Epidermal melanocyte (primary cell): ENCODE measurements around the gene SMARCD3.

Experiments
- DNase-seq: peaks from one replicate; pipeline ENCODE4 v3.0.0; 2011; ENCODE audit warnings: low spot score; ENCODE audit not compliant: insufficient read length

Gene SMARCD3

DNA sequence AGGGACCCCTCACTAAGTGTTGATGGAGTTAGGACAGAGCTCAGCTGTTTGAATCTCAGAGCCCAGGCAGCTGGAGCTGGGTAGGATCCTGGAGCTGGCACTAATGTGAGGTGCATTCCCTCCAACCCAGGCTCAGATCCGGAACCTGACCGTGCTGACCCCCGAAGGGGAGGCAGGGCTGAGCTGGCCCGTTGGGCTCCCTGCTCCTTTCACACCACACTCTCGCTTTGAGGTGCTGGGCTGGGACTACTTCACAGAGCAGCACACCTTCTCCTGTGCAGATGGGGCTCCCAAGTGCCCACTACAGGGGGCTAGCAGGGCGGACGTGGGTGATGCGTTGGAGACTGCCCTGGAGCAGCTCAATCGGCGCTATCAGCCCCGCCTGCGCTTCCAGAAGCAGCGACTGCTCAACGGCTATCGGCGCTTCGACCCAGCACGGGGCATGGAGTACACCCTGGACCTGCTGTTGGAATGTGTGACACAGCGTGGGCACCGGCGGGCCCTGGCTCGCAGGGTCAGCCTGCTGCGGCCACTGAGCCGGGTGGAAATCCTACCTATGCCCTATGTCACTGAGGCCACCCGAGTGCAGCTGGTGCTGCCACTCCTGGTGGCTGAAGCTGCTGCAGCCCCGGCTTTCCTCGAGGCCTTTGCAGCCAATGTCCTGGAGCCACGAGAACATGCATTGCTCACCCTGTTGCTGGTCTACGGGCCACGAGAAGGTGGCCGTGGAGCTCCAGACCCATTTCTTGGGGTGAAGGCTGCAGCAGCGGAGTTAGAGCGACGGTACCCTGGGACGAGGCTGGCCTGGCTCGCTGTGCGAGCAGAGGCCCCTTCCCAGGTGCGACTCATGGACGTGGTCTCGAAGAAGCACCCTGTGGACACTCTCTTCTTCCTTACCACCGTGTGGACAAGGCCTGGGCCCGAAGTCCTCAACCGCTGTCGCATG, 11.0 kb downstream of the SMARCD3 start:
- no peak for DNase-seq

DNA sequence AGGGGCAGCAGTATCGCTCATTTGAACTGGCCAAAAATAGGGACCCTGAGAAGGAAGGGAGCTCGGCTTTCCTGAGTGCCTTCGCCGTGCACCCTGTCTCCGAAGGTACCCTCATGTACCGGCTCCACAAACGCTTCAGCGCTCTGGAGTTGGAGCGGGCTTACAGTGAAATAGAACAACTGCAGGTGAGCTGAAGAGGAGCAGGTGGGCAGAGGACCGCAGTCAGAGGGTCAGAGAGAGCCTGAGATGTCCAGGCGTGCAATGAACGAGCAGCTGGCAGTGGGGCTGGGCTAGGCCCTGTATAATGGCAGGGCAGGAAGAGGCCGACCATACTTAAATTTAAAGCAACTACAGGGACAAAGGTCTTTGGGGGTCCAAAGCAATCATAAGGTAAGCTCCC, 12.1 kb downstream of the SMARCD3 start:
- DNase-seq, result no peak

DNA sequence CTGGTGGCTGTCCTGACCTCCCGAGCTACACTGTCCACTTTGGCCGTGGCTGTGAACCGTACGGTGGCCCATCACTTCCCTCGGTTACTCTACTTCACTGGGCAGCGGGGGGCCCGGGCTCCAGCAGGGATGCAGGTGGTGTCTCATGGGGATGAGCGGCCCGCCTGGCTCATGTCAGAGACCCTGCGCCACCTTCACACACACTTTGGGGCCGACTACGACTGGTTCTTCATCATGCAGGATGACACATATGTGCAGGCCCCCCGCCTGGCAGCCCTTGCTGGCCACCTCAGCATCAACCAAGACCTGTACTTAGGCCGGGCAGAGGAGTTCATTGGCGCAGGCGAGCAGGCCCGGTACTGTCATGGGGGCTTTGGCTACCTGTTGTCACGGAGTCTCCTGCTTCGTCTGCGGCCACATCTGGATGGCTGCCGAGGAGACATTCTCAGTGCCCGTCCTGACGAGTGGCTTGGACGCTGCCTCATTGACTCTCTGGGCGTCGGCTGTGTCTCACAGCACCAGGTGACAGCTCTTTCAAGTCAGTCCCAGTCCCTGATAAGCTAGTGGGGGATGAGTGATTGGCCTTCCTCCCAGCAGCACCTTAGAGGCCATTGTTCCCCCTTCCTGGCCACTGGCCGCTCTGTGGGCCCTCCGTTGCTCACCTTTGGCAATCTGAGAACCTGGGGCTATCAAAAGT, 13.3 kb downstream of the SMARCD3 start:
- DNase-seq, result no peak

DNA sequence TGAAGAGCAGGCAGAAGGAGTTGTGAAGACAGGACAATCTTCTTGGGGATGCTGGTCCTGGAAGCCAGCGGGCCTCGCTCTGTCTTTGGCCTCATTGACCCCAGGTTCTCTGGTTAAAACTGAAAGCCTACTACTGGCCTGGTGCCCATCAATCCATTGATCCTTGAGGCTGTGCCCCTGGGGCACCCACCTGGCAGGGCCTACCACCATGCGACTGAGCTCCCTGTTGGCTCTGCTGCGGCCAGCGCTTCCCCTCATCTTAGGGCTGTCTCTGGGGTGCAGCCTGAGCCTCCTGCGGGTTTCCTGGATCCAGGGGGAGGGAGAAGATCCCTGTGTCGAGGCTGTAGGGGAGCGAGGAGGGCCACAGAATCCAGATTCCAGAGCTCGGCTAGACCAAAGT, 14.7 kb downstream of the SMARCD3 start:
- no peak for DNase-seq

DNA sequence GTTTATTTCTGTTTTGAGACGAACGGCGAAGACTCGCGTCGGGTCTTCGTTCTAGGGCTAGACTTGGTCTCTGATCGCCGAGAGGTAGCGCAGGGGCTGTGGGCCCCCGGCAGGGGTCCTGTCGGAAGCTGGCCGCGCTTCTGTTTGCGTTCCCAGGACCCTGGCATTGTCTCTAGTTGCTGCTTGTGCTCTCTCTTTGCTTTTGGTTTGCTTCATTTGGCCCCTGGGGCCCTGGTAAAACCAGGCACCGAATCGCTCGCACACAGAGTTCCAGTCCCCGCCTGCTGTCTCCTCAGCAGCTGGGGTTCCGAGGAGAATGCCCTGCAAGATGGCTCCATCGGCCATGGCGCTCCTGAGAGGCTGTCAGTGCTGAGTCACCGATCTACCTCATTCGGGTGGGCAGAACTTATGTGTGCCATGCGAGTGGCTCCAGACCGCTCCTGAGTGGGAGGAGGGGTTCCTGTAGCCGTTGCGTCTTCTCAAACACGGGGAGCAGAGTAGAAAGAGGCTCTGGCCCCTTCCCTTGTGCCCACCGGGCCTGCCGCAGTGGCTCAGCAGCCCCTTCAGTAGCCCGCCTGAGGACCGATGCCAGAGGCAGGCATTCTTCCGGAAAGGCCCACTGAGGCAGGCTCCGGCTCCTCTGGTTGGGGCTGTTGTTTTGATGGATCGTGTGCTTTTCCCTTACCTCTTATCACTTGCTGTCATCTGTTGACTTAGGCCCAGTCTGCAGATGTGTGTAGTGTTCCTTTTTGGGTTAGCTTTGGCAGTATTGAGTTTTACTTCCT, 15.4 kb downstream of the SMARCD3 start:
- peak; percentile 71 for DNase-seq

DNA sequence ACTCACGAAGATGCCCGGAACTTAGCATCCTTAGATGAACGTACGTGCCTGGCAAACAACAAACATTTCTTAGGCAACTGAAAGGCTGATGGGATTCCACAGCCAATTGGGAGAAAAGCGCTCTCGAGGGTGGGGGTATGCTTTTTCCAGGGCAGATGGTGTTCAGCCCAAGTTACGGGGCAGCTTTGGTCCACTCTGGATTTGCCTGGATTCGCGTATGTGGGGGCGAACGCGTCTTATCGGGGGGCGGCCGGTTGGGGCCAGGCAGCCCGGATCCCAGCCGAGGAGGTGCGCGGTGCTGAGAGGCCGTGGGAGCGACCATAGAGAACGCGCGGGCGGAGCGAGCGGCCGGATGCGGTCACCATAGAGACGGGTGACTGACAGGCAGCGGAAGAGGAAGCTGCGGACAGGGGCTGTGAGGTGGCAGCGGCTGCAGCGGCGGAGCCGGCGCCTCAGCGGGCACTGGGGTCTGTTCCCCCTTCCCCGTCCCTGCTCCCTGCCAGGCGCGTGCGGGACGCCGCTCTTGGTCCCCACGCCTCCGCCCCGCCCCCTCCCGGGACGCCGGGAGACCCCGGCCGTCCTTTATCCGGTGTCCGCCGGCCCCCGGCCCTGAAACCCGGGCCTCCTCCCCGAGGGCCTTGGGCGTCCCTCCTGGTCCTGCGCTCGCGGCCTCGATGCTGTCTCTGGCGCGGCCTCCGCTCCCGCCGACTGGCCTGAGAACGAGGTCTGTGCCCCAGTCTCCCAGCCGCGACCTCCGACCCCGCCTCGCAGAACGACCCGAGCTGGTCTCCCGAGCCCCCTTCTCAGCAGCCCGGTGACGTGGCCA, 16.2 kb downstream of the SMARCD3 start, which contains the start of gene CHPF2:
Gene CHPF2 (plus strand): TSS at position 393 of the 826 bp plus-strand sequence. CDS start 1,529 bp downstream, outside the sequence.
- peak; percentile 98 for DNase-seq

DNA sequence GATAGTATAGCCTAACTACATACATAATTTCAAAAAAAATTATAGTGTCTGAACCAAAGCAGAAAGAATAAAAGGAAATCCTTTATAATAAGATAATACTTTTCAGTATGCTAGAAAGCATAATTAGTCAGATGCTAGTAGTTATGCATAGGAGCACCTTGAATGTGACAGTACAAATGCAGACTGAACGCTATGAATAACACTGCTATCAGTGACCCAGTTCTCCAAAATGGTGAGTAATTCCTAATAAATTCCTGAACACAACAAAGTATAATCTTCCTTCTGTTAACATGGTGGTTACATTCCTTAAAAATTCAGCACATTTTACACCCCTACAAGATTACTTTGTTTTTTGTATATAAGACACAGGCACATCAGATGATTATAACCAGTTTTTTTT, 17.4 kb downstream of the SMARCD3 start:
- no peak for DNase-seq

DNA sequence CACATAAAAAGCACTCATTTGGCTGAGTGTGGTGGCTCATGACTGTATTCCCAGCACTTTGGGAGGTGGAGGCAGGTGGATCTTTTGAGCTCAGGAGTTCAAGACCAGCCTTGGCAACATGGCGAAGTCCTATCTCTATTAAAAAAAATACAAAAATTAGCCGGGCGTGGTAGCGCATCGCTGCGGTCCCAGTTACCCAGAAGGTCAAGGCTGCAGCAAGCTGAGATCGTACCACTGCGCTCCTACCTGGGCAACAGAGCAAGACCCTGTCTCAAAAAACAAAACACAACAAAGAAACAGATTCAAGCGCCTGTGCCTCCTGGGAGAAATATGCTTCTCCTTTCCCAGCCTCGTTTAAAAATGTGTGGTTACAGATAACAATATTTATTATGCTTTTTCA, 19.2 kb downstream of the SMARCD3 start:
- DNase-seq, result no peak

DNA sequence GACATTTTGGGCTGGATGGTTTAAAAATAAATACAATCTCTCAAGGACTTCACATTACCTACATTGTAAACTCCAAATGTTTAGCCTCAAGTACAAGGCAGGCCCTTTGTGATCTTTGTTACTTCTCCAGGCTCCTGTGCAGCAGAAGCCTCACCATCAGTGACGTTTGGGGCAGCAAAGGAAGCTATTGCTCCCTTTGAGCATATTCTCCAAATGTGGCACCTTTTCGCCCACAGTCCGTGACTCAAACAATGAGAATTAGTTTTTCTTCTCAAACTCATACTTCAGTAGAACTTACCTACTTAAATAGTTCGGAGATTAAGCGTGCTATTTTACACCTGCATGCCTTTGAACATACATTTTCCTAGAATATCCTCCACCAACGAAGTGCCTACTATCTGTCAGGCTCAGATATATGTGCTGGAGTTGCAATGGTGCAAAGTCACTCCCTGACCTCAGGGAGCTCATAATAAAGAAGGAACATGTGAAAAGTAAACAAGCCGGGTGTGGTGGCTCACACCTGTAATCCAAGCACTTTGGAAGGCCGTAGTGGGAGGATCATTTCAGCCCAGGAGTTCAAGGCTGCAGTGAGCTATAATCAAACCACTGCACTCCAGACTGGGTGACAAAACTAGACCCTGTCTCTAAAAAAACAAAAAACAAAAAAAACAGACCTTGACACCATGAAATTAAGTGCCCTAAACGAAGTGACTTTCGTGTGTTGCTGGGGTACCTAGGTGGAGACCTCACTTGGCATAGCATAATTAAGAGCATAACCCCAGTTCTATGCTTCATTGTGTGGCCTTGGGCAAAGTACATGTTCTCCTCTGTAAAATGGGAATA, 20.2 kb downstream of the SMARCD3 start:
- DNase-seq, result no peak

DNA sequence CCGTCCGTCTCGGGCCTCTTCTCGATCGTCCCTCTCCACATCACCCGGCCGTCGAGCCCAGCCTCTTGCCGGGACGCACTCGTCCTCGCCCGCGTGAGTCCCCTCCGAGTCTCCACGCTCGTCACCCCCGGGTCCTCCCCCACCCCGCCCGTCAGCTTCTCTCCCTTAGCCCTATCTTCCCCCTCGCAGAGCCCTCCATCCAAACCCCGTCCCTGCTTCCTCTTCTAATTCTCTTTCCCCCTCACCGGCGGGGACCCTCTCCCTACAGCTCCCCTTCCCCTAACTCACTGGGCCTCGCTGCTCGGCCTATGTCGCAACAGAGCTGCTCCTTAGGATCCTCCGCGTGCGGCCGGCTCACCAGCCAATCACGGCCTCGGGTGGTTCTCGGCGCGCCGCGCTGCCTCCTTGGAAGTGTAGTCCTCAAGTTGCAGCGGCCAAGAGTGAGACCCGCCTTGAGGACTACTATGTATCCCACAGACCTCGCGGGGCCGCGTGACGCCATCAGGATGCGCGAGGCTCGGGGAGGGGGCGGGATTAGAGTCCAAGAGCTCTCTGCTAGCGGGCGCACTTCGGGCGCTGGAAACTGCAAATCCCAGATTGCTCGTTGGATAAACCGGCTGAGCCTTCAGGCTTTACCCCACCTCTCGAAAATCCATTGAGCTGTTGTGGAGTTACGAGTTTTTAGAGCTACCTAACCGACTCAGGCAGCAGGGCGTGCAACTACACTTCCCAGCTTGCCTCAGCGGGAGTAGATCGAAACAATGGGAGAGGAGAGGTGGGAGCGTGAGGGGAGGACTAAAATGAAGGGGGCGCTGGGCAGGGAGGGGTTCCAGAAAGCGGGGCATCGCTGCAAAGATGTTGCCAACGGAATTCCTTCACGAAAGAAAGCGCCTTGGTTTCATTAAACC, 21.4 kb downstream of the SMARCD3 start, which contains the start of gene ABCF2:
Gene ABCF2 (minus strand): TSS at position 331 of the 908 bp plus-strand sequence. CDS start 747 bp downstream, outside the sequence.
- peak; percentile 99 for DNase-seq

DNA sequence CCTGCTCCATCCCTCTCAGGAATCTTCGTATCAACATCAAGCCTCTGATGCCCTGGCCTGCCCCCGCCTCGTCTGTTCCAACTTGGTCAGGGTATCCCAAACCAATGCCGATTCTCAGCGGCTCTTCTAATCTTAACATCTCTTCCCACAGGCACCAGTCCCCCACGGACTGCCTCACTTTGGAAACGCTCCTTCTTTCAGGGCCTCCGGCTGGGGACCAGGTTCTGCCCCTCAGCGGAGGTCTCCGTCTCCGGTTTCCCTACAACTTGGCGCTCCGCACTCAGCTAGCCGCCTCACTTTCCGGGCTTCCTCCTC, 22.0 kb downstream of the SMARCD3 start:
- DNase-seq, result no peak

DNA sequence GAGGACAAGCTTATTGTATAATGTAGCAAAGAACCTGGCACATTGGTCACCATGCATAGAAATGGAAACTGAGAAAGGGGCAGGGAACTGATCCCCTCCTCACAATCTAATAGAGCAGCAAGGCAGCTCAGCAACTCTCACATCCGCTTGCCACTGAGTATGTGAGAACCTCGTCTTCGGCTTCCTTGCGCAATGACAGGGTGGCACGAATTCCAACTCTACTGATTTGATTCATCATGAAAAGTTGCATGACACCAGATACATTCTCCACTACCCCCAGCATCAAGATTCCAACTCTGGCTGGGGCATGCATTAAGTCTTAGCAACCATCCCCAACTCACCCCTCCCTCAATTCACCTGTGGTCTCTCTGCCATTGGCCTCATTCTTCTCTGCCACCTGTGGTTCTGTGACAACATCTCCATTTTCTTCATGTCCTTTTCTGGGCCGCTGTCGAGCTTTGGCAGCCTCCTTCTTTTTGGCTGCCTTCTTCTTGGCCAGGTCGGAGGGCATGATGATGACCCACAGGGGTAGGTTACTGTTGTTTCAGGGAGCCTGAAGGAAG, 22.5 kb downstream of the SMARCD3 start:
- no peak for DNase-seq

DNA sequence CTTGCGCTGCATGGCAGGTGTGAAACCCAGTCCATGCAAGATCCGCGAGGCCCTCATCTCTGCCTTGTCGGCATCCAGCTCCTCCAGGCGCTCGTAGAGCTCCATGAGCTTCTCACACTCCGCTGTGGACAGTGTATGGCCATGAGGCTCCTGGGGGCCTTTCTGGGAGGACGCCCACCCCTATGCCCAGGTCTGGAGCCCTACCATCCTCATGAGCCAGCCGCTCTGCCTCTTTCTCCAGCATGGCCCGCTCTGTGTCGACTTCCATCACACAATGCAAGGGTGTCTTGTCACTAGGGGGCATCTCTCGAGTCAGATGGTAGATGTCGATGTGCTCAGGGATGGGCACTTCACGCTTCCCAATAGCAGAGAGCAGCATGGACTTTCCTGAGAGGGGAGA, 24.8 kb downstream of the SMARCD3 start:
- no peak for DNase-seq

DNA sequence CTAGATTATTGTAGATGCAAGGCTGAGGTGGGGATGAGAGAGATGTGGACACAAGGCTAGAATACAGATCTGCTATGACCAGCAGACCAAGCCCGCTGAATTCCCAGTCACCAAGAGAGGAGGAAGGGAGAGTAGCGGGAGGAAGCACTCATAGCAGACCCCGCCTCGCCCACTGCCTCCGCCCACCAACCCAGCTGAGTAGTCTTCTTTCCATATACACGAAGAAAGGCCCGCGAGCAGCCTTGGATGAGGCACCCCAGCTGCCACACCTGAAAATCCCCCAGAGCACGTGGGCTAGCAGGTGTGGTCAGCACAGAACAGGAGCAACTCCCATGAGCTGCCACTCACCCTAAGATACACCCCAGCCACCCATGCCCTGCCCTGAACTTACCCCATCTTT, 30.3 kb downstream of the SMARCD3 start:
- DNase-seq, result no peak

DNA sequence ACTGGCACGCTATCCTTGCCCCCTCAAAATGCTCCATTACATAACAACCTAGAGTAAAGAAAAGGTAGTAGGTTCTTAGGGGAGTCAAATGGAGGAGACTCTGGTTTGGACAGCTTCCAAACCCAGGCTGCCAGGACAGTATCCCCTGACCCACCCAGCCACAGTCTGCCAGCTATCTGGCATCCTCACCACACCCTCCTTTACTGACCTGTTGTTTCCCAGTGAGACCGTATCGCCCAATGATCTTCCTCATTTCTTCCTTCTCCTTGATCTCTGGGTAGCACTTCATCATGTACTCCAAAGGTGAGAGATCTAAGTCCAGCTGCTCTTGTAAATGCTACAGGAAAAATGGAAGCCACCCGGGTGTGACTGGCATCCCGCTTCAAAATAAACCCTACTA, 33.1 kb downstream of the SMARCD3 start:
- DNase-seq, result no peak

DNA sequence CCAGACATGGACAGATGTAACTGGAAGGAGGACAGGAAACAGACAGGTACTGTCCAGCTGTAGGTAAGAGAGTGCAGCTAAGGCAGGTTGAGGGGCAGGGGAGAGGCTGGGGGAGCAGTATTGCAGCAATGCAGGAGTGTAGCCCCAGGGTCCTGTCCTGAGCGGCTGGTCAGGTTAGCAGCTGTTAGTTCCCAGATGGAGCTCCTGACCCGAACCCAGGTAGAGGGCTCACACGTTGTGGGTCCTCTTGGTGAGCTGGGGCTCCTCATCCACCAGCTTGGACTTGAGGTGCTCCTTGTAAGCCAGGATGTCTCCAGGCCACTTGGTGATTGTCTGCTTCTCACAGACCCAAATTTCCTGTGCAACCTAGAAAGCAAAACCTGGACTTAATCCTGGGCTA, 34.7 kb downstream of the SMARCD3 start:
- DNase-seq, result no peak

DNA sequence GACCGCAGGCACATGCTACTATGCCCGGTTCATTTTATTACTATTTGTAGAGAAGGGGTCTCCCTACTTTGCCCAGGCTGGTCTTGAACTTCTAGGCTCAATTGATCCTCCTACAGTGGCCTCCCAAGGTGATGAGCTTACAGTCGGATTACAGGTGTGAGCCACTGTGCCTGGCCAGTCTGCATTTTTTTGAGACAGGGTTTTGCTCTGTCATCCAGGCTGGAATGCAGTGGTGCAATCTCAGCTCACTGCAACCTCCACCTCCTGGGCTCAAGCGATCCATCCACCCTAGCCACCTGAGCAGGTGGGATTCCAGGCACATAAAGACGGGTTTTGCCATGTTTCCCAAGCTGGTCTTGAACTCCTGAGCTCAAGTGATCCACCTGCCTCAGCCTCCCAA, 35.9 kb downstream of the SMARCD3 start:
- no peak for DNase-seq

DNA sequence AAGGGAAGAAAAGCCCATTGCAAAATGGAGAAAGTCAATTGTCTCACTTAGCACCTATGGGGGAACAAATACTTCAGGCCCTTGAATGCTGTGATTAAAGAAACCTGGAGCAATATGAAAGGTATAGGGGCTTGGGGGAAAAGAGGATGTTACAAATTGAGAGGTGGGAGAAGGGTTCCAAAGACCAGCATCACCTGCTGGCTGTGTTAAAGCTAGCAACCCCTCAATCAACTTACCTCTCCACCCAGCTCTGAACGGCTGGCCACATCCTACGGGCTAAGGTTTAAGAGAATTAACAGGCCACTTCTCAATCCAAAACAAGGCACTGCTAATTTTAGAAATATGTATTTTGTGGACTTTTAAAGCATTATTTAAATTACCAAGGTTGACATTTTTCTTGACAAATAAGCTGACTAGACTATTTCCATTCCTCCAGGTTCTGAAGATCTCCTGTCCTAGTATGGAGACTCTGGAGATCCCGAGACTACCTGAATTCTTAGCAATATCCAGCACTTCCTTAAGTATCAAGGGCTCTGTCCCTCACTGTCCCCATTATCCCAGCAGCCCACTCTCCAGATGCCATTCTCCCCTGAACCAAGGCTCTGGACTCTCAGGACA, 37.2 kb downstream of the SMARCD3 start:
- no peak for DNase-seq
